ENCODE results near the gene GLO1. TPM values are rescaled to one million over a fixed set of nuclear protein-coding genes. Genes with fewer than 3 reads are reported as not detected.

Gene GLO1
- total and polyA plus RNA-seq, 2 donors (not counting 3 experiments of a cell fraction or from before 2014, with no cell fraction given) = 70.3 to 120 TPM

GRCh38 chr6:38681850-38682249 is 21.1 kb downstream of the GLO1 start:
- no peak overlapping the region for H3K9ac ChIP-seq (replicated peaks; ENCODE audit: extremely low read depth, insufficient read depth, low read length)
- no peak overlapping the region for H2AFZ ChIP-seq (ENCODE audit: low read depth, low read length)
- ChIA-PET CTCF (interaction anchor here (1.3 kb wide), 1 partner anchor 106 kb away, joined by 3 read pairs; no protein-coding TSS in a partner anchor), POLR2A (no interaction called here)
- intact Hi-C loops (cut with micrococcal nuclease) (no loop called here), dilution Hi-C loops (cut with MboI; ENCODE audit: extremely low pct_ligation_motif_present, low sequenced_read_pairs) (no loop called here)
- H3K4me3 ChIP-seq (replicated peaks in 1 of 3; ENCODE audit: insufficient read depth in 1 of 3, low read depth in 1 of 3, low read length in 3 of 3) = no peak overlapping the region
- no peaks in the 10 kb centered on the region for H3K9me1 ChIP-seq (replicated peaks; ENCODE audit: control insufficient read depth, extremely low read depth, insufficient read depth, low read length)
- no peaks in the 10 kb centered on the region for H3K27me3 ChIP-seq (ENCODE audit: control insufficient read depth in 2 of 2, insufficient read depth in 2 of 2, low read length in 2 of 2)
- no peak overlapping the region for H3K27ac ChIP-seq (ENCODE audit: insufficient read depth, low read depth, low read length)
- H3K9me3 ChIP-seq (replicated peaks; ENCODE audit: control insufficient read depth, insufficient read depth, low read length) = no peaks in the 10 kb centered on the region
- no TSS peak for BruUV-seq (replicated peaks)
- peaks cover 4 to 17% of the 10 kb centered on the region in 2 experiments for H3K36me3 ChIP-seq (ENCODE audit: control insufficient read depth in 2 of 2, extremely low read depth in 1 of 2, insufficient read depth in 2 of 2, low read length in 2 of 2)
- TF ChIP-seq MYC (IDR thresholded peaks at IDR 0.05; ENCODE audit: low read depth, low read length) (no peak), MAX (IDR thresholded peaks at IDR 0.05; ENCODE audit: insufficient read depth, insufficient read length) (no peak), FOS (IDR thresholded peaks at IDR 0.05; ENCODE audit: borderline replicate concordance, insufficient read depth, low read length) (no peak), POLR2A (IDR thresholded peaks at IDR 0.05; ENCODE audit: low read depth, low read length) (no peak), JUN (IDR thresholded peaks at IDR 0.05; ENCODE audit: borderline replicate concordance, insufficient read depth, insufficient read length, low read depth) (no peak), POLR2AphosphoS5 (IDR thresholded peaks at IDR 0.05; ENCODE audit: insufficient read depth, low read depth, low read length) (no peak), CTCF (IDR thresholded peaks at IDR 0.05; ENCODE audit: extremely low read depth in 1 of 2, insufficient read depth in 1 of 2, low read depth in 1 of 2, low read length in 2 of 2) (no peak), GATA2 (IDR thresholded peaks at IDR 0.05; ENCODE audit: insufficient read depth, insufficient read length, low read depth, low read length) (no peak), EZH2 (IDR thresholded peaks at IDR 0.05; ENCODE audit: borderline replicate concordance, low read depth, low read length, severe bottlenecking) (no peak)
- no peak for DNase-seq (ENCODE audit: low read depth, low spot score)
- H3K4me2 ChIP-seq (ENCODE audit: insufficient read depth, low read length) = no peak overlapping the region
- FAIRE-seq = no peak
- H3K4me1 ChIP-seq (ENCODE audit: control insufficient read depth, extremely low read depth, insufficient read depth, low read length) = no peaks in the 10 kb centered on the region
- H3K79me2 ChIP-seq (ENCODE audit: control insufficient read depth, insufficient read depth, low read length) = peaks cover 15% of the 10 kb centered on the region
- H4K20me1 ChIP-seq (replicated peaks; ENCODE audit: control insufficient read depth, extremely low read depth, insufficient read depth, low read length) = no peaks in the 10 kb centered on the region
